ENCODE results near the gene BCL2.

DNA sequence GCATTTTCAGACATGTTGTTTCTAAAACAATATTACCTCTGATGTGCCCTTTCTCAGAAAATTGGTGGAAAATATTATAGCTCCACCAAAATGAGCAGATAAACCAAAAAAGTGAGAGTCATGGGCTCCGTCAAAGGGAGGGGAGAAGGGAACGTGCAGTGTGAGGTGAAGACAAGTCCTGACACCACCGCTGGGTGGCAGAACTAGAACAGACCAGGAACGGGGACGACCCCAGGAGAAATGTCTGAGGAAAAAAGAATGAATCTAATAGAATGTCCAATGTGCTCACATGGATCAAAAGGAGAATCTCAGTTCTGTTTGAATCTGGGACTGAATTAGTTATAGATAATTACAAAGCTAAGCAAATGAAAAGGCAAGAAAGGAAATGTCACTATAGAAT lies 22.6 kb upstream of the BCL2 start:
- TF ChIP-seq, protein P1, sequence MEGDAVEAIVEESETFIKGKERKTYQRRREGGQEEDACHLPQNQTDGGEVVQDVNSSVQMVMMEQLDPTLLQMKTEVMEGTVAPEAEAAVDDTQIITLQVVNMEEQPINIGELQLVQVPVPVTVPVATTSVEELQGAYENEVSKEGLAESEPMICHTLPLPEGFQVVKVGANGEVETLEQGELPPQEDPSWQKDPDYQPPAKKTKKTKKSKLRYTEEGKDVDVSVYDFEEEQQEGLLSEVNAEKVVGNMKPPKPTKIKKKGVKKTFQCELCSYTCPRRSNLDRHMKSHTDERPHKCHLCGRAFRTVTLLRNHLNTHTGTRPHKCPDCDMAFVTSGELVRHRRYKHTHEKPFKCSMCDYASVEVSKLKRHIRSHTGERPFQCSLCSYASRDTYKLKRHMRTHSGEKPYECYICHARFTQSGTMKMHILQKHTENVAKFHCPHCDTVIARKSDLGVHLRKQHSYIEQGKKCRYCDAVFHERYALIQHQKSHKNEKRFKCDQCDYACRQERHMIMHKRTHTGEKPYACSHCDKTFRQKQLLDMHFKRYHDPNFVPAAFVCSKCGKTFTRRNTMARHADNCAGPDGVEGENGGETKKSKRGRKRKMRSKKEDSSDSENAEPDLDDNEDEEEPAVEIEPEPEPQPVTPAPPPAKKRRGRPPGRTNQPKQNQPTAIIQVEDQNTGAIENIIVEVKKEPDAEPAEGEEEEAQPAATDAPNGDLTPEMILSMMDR (IDR thresholded peaks at IDR 0.05), result peak; percentile 38
- no peak for TF ChIP-seq ZFX (IDR thresholded peaks at IDR 0.05; ENCODE audit: borderline replicate concordance)
